ENCODE data around the gene SNX9.
"Not testable (repeated sequence)": the region's sequence is repeated elsewhere in the genome, so short reads cannot be mapped to it uniquely, and the experiment has no call there.

SNX9 gene

GRCh38 chr6:157823001-157823527 is at the start of gene SNX9:
Gene SNX9 (plus strand): TSS chr6:157823246. CDS start chr6:157823435, 189 bp downstream.
- in situ Hi-C loops (cut with HindIII; ENCODE audit: low sequenced_read_pairs): no loop called here

DNA sequence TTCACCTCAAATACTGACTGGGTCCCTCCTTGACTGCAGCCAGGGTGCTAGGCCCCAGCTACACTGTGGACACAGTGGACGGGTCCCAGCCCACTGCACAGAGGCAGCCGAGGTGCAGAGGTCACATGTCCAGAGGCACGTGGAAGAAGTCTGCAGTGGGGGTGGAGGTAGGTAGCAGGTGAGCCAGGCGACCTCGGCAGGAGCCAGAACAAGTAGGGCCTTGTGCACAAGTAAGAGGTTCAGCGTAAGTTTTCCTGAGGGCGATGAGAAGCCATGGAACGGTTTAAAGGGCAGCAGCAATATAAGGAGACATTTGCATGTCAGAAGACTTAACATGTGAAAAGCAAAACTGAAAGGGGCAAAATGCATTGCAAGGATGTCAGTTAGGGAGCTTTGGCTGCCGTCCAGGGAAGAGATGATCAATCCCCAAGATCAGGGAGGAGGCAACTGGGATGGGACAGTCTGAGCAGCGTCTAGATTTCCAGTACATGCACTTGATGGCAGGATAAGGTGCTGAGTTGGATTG is 49.7 kb upstream of the SNX9 start:
- in situ Hi-C loops (cut with HindIII; ENCODE audit: low sequenced_read_pairs): no loop called here

DNA sequence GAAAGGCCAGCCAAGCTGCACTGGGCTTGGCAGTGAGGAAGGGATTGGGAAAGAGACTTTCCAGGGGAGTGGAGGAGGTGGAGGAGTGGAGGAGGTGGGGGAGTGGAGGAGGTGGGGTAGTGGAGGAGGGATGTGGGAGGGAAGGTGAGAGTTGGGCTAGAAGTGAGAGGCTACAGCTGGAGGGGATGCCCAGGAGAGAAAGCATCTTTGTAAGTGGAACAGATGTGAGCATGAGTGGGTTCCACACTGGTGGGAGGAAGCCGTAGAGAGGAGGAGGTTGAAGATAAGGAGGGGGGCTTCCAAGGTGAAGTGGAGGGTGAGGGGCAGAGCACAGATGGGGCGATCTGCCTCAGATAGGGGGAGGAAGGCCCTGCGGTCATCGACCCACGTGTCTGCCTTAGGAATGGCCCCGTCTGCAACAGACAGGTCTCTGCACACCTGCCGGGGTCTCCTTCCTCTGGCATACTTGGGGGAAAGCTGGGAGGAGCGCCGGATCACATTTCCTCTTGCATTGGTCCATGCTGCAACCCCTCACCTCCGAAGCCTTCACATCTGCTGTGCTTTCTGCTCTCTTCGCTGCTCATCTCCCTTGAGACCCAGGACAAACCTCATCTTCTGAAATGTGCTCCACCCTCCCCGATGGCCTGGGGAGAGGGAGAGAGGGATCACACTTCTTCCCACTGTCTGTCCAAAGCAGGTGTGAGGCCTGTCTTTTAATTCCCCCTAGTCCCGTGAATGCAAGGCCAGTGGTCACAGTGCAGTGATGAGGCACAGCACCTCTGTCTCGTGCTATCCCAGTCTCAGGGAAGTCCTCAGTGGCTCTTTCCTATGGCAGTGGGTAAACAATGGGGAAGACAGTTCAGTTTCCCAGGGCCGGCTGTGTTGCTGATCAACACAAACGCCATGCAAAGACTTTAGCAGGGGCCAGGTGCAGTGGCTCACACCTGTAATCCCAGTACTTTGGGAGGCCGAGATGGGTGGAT is 48.6 kb upstream of the SNX9 start:
- in situ Hi-C loops (cut with HindIII; ENCODE audit: low sequenced_read_pairs): no loop called here

GRCh38 chr6:157775376-157775775 is 47.7 kb upstream of the SNX9 start:
- in situ Hi-C loops (cut with HindIII; ENCODE audit: low sequenced_read_pairs): no loop called here

DNA sequence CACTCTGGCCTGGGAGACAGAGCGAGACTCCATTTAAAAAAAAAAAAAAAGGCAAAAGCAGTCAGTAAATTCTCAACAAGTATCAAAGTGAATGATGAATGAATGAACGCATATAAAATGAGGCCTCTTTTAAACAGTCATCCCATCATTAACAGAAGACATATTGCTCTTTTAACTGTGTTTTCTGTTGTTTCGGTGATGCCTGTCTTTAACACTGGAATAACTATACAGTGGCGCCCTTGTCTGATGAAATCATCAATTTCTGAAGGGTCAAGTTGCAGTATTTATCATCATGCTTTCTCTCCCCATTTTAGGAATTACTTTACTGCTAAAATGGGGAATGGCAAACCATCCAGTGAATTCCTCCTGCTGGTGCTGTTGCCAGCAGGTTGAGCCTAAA is 45.7 kb upstream of the SNX9 start:
- in situ Hi-C loops (cut with HindIII; ENCODE audit: low sequenced_read_pairs): no loop called here

- in situ Hi-C loops (cut with HindIII; ENCODE audit: low sequenced_read_pairs): no loop called here
Measured at GRCh38 chr6:157778719-157779118, 44.3 kb upstream of the SNX9 start.

DNA sequence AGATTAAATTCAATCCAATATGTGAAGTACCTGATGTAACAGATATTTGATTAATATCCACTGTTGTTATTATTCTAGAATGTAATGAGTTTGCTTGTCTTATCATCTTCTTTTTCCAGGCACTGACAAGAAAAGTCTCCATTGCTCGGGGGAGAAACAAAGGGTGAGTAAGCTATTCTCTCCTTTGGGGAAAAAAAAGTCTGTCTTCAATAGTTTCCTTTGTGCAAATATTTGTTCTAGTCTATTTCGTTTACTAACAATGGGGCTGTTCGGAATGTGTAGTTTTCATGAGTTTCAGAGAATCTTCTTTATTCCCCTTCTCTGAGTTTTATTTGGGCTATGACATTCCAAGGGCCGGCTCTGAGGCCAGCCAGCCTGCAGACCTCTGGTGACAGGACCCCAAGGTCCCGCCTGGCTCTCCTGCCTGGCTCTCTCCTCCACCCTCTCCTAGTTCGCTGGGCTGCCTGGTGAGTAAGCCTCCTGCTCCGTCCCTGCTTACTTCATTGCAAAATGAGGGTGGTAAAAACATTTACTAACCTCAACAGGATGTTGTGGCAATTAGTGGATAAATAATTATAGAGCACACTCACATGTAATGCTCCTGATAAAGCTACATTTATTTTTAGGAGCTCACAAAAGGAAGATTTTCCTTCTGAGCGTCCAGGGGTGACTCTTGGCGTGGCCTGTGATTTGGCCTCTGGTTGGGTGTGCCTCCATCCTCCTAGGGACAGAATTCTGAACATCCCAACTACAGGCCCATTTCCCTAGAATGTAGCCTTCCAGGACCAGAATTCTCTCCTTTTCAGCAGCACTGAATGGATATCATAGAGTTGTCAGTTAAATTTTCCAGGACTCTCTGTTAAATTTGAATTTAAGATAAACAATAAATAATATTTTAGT is 43.1 kb upstream of the SNX9 start:
- in situ Hi-C loops (cut with HindIII; ENCODE audit: low sequenced_read_pairs): no loop called here

DNA sequence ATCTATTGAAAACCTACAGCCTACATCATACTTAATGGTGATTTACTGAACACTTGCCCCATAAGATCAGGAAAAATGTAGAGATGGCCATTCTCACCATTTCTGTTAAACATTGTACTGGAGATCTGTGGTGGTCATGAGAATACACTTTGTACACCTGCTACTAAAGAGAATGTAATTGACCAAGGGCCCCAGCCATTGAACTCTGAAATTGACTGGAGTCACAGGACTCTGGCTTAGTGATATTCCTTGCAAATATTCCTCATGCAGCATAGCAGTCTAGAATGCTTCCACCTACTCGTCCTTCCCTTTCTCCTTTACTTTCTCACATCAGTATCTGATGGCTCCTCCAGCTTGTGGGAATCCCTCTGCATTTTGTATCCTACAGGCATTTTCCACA is 37.4 kb upstream of the SNX9 start:
- in situ Hi-C loops (cut with HindIII; ENCODE audit: low sequenced_read_pairs): no loop called here

DNA sequence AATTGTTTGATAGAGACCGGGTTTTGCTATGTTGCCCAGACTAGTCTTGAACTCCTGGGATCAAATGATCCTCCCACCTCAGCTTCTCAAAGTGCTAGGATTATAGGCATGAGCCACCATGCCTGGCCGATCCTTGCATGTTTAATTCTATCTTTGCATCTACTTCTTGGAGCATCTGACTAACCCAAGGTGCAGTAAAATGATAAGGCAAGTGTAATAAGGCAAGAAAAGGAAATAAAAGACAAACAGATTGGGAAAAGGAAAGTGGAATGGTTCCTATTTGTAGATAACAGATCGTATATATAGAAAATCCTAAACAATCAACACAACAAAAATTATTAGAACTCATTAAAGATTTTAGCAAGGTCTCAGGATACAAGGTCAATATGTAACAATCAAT is 36.8 kb upstream of the SNX9 start:
- in situ Hi-C loops (cut with HindIII; ENCODE audit: low sequenced_read_pairs): no loop called here

- in situ Hi-C loops (cut with HindIII; ENCODE audit: low sequenced_read_pairs): no loop called here
Measured at GRCh38 chr6:157787080-157787479, 36.0 kb upstream of the SNX9 start.

DNA sequence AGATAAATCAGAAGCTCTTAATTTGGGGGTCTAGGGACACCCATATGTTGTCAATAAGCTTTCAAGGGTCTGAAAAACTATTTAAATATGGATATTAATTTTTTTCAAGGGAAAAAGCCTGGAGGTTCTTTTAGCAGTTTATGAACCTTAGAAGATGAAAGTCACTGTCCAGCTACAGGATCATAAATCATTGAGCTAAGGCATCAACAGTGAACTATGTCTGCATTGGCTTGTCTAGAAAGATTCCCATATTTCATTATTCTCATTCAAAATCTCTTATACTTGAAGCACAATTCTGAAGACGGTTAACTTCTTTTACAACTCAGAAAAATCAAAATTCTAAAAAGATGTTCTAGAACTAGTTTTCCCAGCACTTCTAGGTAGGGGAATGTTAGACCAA is 34.9 kb upstream of the SNX9 start:
- in situ Hi-C loops (cut with HindIII; ENCODE audit: low sequenced_read_pairs): no loop called here

GRCh38 chr6:157789297-157789696 is 33.7 kb upstream of the SNX9 start:
- in situ Hi-C loops (cut with HindIII; ENCODE audit: low sequenced_read_pairs): no loop called here

- in situ Hi-C loops (cut with HindIII; ENCODE audit: low sequenced_read_pairs): no loop called here
Measured at GRCh38 chr6:157789861-157790260, 33.2 kb upstream of the SNX9 start.

DNA sequence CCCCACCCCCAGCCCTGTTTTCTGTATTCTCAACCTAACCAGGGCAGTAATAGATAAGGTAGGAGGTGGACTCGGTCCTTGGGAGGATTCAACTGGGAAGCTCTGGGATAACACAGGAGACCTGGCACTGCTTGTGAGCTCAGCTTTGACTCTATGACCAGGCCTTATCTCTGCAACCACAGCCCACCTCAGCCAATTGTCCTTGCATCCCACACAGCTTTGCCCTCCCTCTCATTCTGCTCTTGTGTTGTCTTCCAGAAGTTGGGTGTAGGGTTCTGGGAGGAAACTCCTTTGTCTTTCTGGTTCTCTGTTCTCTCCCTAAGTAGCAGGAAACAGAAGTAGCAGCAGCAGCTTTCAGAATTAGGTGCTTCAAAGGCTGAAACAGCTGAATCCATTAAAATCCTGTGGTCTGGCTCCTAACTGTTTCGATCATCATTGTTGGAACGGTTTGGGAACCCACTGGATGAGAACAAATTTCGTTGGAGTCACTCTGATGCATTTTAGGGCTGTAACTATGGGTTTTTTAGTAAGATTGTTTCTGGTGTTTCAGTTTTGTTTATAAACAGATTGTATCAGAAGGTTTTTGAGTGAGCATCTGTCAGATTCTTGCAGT is 32.4 kb upstream of the SNX9 start:
- in situ Hi-C loops (cut with HindIII; ENCODE audit: low sequenced_read_pairs): no loop called here

GRCh38 chr6:157791450-157791849 is 31.6 kb upstream of the SNX9 start:
- in situ Hi-C loops (cut with HindIII; ENCODE audit: low sequenced_read_pairs): no loop called here

DNA sequence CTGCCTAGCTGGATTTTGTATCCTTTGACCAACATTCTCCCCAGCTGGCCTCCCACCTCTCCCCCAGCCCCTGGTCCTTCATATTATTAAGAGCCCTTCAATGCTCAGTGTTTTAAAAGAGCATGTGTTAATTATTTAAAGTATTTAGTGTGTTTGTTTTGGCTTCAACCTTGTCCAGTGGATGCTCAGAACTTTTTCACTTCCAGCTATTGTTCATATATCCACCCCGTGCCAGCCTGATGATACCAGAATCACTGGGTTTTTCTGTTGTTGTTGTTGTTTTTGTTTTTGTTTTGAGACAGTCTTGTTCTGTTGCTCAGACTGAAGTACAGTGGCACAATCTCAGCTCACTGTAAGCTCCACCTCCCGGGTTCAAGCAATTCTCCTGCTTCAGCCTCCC is 30.4 kb upstream of the SNX9 start:
- in situ Hi-C loops (cut with HindIII; ENCODE audit: low sequenced_read_pairs): no loop called here

- in situ Hi-C loops (cut with HindIII; ENCODE audit: low sequenced_read_pairs): not testable (repeated sequence)
Measured at GRCh38 chr6:157794012-157794411, 29.0 kb upstream of the SNX9 start.

GRCh38 chr6:157795841-157796240 is 27.2 kb upstream of the SNX9 start:
- in situ Hi-C loops (cut with HindIII; ENCODE audit: low sequenced_read_pairs): no loop called here

DNA sequence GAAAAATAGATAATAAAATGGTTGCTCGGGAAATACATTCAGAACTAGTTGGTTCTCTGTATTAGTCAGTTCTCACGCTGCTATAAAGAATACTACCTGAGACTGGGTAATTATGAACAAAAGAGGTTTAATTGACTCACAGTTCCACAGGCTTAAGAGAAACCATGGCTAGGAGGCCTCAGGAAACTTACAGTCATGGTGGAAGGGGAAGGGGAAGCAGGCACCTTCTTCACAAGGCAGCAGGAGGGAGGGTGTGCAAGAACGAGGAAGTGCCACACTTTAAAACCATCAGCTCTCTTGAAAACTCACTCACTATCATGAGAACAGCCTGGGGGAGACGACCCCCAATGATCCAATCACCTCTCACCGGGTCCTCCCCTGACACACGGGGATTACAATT is 24.2 kb upstream of the SNX9 start:
- in situ Hi-C loops (cut with HindIII; ENCODE audit: low sequenced_read_pairs): no loop called here

DNA sequence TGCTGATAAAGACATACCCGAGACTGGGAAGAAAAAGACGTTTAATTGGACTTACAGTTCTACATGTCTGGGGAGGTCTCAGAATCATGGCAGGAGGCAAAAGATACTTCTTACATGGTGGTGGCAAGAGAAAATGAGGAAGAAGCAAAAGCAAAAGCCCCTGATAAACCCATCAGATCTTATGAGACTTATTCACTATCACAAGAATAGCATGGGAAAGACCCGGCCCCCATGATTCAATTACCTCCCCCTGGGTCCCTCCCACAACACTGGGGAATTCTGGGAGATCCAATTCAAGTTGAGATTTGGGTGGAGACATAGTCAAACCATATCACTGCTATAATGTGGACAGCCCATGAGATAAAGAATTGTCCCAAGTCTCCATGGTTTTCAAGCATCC is 23.5 kb upstream of the SNX9 start:
- in situ Hi-C loops (cut with HindIII; ENCODE audit: low sequenced_read_pairs): not testable (repeated sequence)
